A549 treated with AZD2906 at 1 μM for 4 hours (cell line): ENCODE data around the gene FAM163A. TPM values are rescaled to one million over a fixed set of nuclear protein-coding genes. Genes with fewer than 3 reads are reported as not detected.

Experiments used
- total RNA-seq: library from RNA; stranded (reverse); fragments of 200-300 nt; extraction: Qiagen RNA extraction; gene quantifications from 5 replicates; pipeline ENCODE4 v1.2.3, GENCODE V29; 2022

The FAM163A gene
- total RNA-seq, result 0.02 TPM in 2 of 5 replicates, not detected in the others

GRCh38 chr1:179742717-179743678 is at the start of gene FAM163A:
TSS of gene FAM163A (plus strand) at chr1:179743291. CDS start at chr1:179813098, 69,807 bp downstream.

Other genes starting within 250 kb of the FAM163A start
- not detected in 5 replicates for gene NPHS2, start 167.3 kb upstream of the FAM163A start, total RNA-seq
- gene TDRD5, start 151.5 kb upstream of the FAM163A start, total RNA-seq, result 0.02 to 0.06 TPM (median 0.05 TPM) in 5 replicates
- 15.4 to 20.0 TPM (median 17.5 TPM) in 5 replicates for gene TOR1AIP2, start 134.5 kb downstream of the FAM163A start, total RNA-seq
- 27.3 to 34.1 TPM (median 28.3 TPM) in 5 replicates for gene TOR1AIP1, start 139.0 kb downstream of the FAM163A start, total RNA-seq
- 8.4 to 14.1 TPM (median 10.8 TPM) in 5 replicates for gene CEP350, start 211.5 kb downstream of the FAM163A start, total RNA-seq